ENCODE results near the gene HDHD3.

DNA sequence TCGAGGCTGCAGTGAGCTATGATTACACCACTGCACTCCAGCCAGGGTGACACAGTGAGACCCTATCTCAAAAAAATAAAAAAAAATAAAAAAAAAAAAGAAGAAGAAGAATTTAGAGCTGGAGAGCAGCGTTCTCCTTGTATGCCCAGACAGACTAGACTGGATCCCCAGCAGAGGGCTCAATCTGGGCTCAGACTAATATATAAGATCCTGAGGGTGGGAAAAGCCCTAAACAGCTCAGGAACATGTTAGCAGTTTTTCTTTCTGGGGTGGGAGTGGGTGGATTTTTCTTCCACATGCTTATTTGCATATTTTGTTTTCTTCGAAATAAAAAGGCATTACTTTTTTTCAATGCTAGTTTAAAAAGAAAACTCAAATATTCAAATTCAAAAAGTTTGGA, 28.3 kb downstream of the HDHD3 start:
- TF ChIP-seq ELF4 (IDR thresholded peaks at IDR 0.05), result no peak
- TF ChIP-seq FOXK2 (IDR thresholded peaks at IDR 0.05), result no peak
- no peak for TF ChIP-seq SP1 (IDR thresholded peaks at IDR 0.05)
- no peak for TF ChIP-seq ZNF384 (IDR thresholded peaks at IDR 0.05)
- TF ChIP-seq SUZ12 (IDR thresholded peaks at IDR 0.05), result no peak
- TF ChIP-seq HDGF (IDR thresholded peaks at IDR 0.05; ENCODE audit: borderline replicate concordance), result no peak
- TF ChIP-seq FOXM1 (IDR thresholded peaks at IDR 0.05; ENCODE audit: borderline replicate concordance), result no peak
- no peak for TF ChIP-seq TARDBP (IDR thresholded peaks at IDR 0.05)
- TF ChIP-seq L3MBTL2 (conservative IDR thresholded peaks at IDR 0.05), result no peak
- TF ChIP-seq BHLHE40 (IDR thresholded peaks at IDR 0.05; ENCODE audit: borderline replicate concordance), result no peak

Data from HEK293T (cell line).